T-cell (primary cell): ENCODE results near the gene GCK. TPM values are rescaled to one million over a fixed set of nuclear protein-coding genes. Genes with fewer than 3 reads are reported as not detected.
A peak's percentile ranks its signal among the peaks of the same experiment; 100 is the strongest.

Experiments used
- ATAC-seq, 4 experiments: fragments of 200-7000 bp in 3 of 4; fragments of 150-1000 bp in 1 of 4; cut with Tn5 transposase; replicated peaks in 1 of 4; 1 replicate in 3 of 4; 2 replicates in 1 of 4; pipeline ENCODE4 v1.10.0; 2021; ENCODE audit warnings: moderate library complexity in 3 of 4, mild to moderate bottlenecking in 2 of 4, moderate number of reproducible peaks in 1 of 4
- CTCF ChIA-PET, 2 donors: fragments of 300-600 bp; sonication (Branson Sonifier 250); formaldehyde crosslinking; loops; one replicate each; lab custom pipeline; 2022; ENCODE audit warnings: antibody characterized with exemption in 2 of 2; lab: Charles Lee
- POLR2A ChIA-PET, 2 donors: fragments of 300-600 bp; sonication (Branson Sonifier 250); formaldehyde crosslinking; loops; one replicate each; lab custom pipeline; 2022; ENCODE audit warnings: antibody characterized with exemption in 2 of 2; lab: Charles Lee
- DNase-seq, 35 experiments: peaks; one replicate each; pipeline versions ENCODE4 v3.0.0 to v3.0.0-alpha.2; 2013 to 2023
- H3K27ac ChIP-seq: one replicate; pipeline ENCODE4 v1.5.1; 2013; ENCODE audit warnings: low read length
- H3K27me3 ChIP-seq, 2 experiments: replicated peaks in 1 of 2; 1 replicate in 1 of 2; 2 replicates in 1 of 2; pipeline versions ENCODE4 v1.6.1 to v1.7.0; 2013; ENCODE audit warnings: low read length in 1 of 2, mixed read lengths in 1 of 2; ENCODE audit not compliant: control insufficient read depth in 2 of 2, insufficient read depth in 2 of 2; ENCODE audit errors: extremely low read depth in 1 of 2
- H3K36me3 ChIP-seq, 2 donors: 1 replicate in 1 of 2; 2 replicates in 1 of 2; pipeline versions ENCODE4 v1.6.1 to v1.7.0; 2013; ENCODE audit warnings: low read length in 1 of 2; ENCODE audit not compliant: control insufficient read depth in 2 of 2, insufficient read depth in 1 of 2; ENCODE audit errors: extremely low read depth in 1 of 2
- H3K4me1 ChIP-seq, 2 experiments: 1 replicate in 1 of 2; 2 replicates in 1 of 2; pipeline versions ENCODE4 v1.6.1 to v1.7.0; 2013; ENCODE audit warnings: low read length in 2 of 2, mixed read lengths in 1 of 2; ENCODE audit not compliant: insufficient read depth in 2 of 2, control insufficient read depth in 1 of 2; ENCODE audit errors: extremely low read depth in 1 of 2
- H3K4me3 ChIP-seq, 2 donors: 1 replicate in 1 of 2; 2 replicates in 1 of 2; pipeline versions ENCODE4 v1.5.1 to v1.7.0; 2013; ENCODE audit warnings: mild to moderate bottlenecking in 2 of 2, low read length in 1 of 2, moderate library complexity in 1 of 2; ENCODE audit not compliant: control insufficient read depth in 1 of 2; ENCODE audit errors: extremely low read depth in 1 of 2
- H3K9me3 ChIP-seq: 2 replicates; pipeline ENCODE4 v1.7.0; 2013
- H3K27ac Mint-ChIP-seq, 2 donors: one replicate each; pipeline ENCODE4 v1.8.0; 2020 to 2021; ENCODE audit warnings: mild to moderate bottlenecking in 2 of 2, mixed read lengths in 2 of 2
- H3K27me3 Mint-ChIP-seq, 2 donors: one replicate each; pipeline ENCODE4 v1.8.0; 2021 to 2022; ENCODE audit warnings: mixed read lengths in 2 of 2
- H3K36me3 Mint-ChIP-seq: one replicate; pipeline ENCODE4 v1.8.0; 2021; ENCODE audit warnings: mixed read lengths
- H3K4me1 Mint-ChIP-seq, 3 donors: one replicate each; pipeline ENCODE4 v1.8.0; 2020 to 2022; ENCODE audit warnings: mixed read lengths in 3 of 3, mild to moderate bottlenecking in 1 of 3
- H3K4me3 Mint-ChIP-seq, 3 donors: one replicate each; pipeline ENCODE4 v1.8.0; 2020 to 2022; ENCODE audit warnings: mild to moderate bottlenecking in 3 of 3, mixed read lengths in 3 of 3, moderate library complexity in 3 of 3
- H3K9me3 Mint-ChIP-seq, 3 donors: one replicate each; pipeline ENCODE4 v1.8.0; 2020 to 2022; ENCODE audit warnings: mixed read lengths in 3 of 3
- WGBS: methylation state at CpG from one replicate; pipeline ENCODE4 v1.1.5; 2013; ENCODE audit warnings: missing lambda C conversion rate; ENCODE audit not compliant: insufficient coverage; 5-methylcytosine and 5-hydroxymethylcytosine counted together
- total RNA-seq, 35 experiments: library from RNA in 6 of 35; stranded (reverse) in 6 of 35; fragments of 120-200 nt in 1 of 35; gene quantifications; one replicate each; pipeline versions ENCODE4 v1.2.1 to v1.2.4 and lab custom pipeline; 2013 to 2026

The GCK gene
- total RNA-seq, 5 donors from 2014 or later (not counting 1 experiment from before 2014, with no cell fraction given): 0.28 to 0.82 (median 0.43) TPM; not detected in 1

GRCh38 chr7:44197474-44197873 lies 8.2 kb upstream of the GCK start:
- H3K4me3 ChIP-seq: no peak overlapping the region
- 89% methylated on average over 6 of the region's 7 CpGs for WGBS
- DNase-seq (no peak), ATAC-seq (no peak)
- no peaks in the 10 kb centered on the region for H3K36me3 Mint-ChIP-seq
- H3K4me1 Mint-ChIP-seq: peaks cover 12 to 14% (median 13%) of the 10 kb centered on the region in 3 donors
- ChIA-PET POLR2A (no interaction called here), CTCF (no interaction called here)
- no peak overlapping the region for H3K4me3 Mint-ChIP-seq
- no peak overlapping the region for H3K27ac ChIP-seq
- peaks cover 0 to 14% of the 10 kb centered on the region in 2 experiments for H3K27me3 ChIP-seq
- H3K36me3 ChIP-seq: no peaks in the 10 kb centered on the region
- no peak overlapping the region for H3K27ac Mint-ChIP-seq
- H3K27me3 Mint-ChIP-seq: peaks cover 0 to 14% of the 10 kb centered on the region in 2 donors
- H3K9me3 ChIP-seq: no peaks in the 10 kb centered on the region
- peaks cover 6 to 7% of the 10 kb centered on the region in 2 experiments for H3K4me1 ChIP-seq
- H3K9me3 Mint-ChIP-seq: no peaks in the 10 kb centered on the region

- no CpG with 5 or more reads among the region's 3 CpGs for WGBS
Observed at GRCh38 chr7:44196450-44196872, 7.2 kb upstream of the GCK start.

GRCh38 chr7:44195889-44196288 lies 6.7 kb upstream of the GCK start:
- CTCF ChIA-PET: no interaction called here
- H3K36me3 Mint-ChIP-seq: no peaks in the 10 kb centered on the region
- Histone ChIP-seq H3K4me1 (no peaks in the 10 kb centered on the region), H3K36me3 (no peaks in the 10 kb centered on the region), H3K9me3 (no peaks in the 10 kb centered on the region), H3K27ac (no peak overlapping the region), H3K4me3 (no peak overlapping the region), H3K27me3 (peaks cover 0 to 20% of the 10 kb centered on the region in 2 experiments)
- H3K9me3 Mint-ChIP-seq: no peaks in the 10 kb centered on the region
- POLR2A ChIA-PET: no interaction called here
- no peak overlapping the region for H3K27ac Mint-ChIP-seq
- H3K4me1 Mint-ChIP-seq: peaks cover 0 to 2% (median 2%) of the 10 kb centered on the region in 3 donors
- no peak for DNase-seq
- H3K4me3 Mint-ChIP-seq: no peak overlapping the region
- peaks cover 0 to 18% of the 10 kb centered on the region in 2 donors for H3K27me3 Mint-ChIP-seq
- WGBS: 10% methylated on average over 1 of the region's 1 CpG
- ATAC-seq: no peak

More at GRCh38 chr7:44196450-44196872, 7.2 kb upstream of the GCK start:
- Histone ChIP-seq H3K4me3 (no peak overlapping the region), H3K9me3 (no peaks in the 10 kb centered on the region), H3K4me1 (peaks cover under 1 to 1% of the 10 kb centered on the region in 2 experiments), H3K27ac (no peak overlapping the region), H3K36me3 (no peaks in the 10 kb centered on the region), H3K27me3 (peaks cover 0 to 20% of the 10 kb centered on the region in 2 experiments)
- ChIA-PET POLR2A (no interaction called here), CTCF (no interaction called here)
- Mint-ChIP-seq H3K36me3 (no peaks in the 10 kb centered on the region), H3K9me3 (no peaks in the 10 kb centered on the region), H3K4me1 (peaks cover 3 to 4% (median 3%) of the 10 kb centered on the region in 3 donors), H3K27me3 (peaks cover 0 to 18% of the 10 kb centered on the region in 2 donors), H3K4me3 (no peak overlapping the region), H3K27ac (no peak overlapping the region)
- ATAC-seq: no peak
- DNase-seq: peak in 10 of 35 experiments; percentile 8 to 55 (median 16)

- 69% methylated on average over 1 of the region's 3 CpGs for WGBS
- Histone ChIP-seq H3K36me3 (no peaks in the 10 kb centered on the region), H3K9me3 (no peaks in the 10 kb centered on the region), H3K27me3 (peaks cover 0 to 26% of the 10 kb centered on the region in 2 experiments), H3K27ac (no peak overlapping the region), H3K4me1 (no peaks in the 10 kb centered on the region), H3K4me3 (no peak overlapping the region)
- Mint-ChIP-seq H3K4me3 (no peak overlapping the region), H3K27ac (no peak overlapping the region), H3K4me1 (no peaks in the 10 kb centered on the region), H3K9me3 (no peaks in the 10 kb centered on the region), H3K36me3 (no peaks in the 10 kb centered on the region), H3K27me3 (peaks cover 0 to 18% of the 10 kb centered on the region in 2 donors)
- DNase-seq (no peak), ATAC-seq (no peak)
- ChIA-PET CTCF (no interaction called here), POLR2A (no interaction called here)
Observed at GRCh38 chr7:44194562-44195145, 5.4 kb upstream of the GCK start.

- Histone ChIP-seq H3K4me3 (no peak overlapping the region), H3K27me3 (peaks cover 0 to 32% of the 10 kb centered on the region in 2 experiments), H3K36me3 (no peaks in the 10 kb centered on the region), H3K9me3 (no peaks in the 10 kb centered on the region), H3K4me1 (no peaks in the 10 kb centered on the region), H3K27ac (no peak overlapping the region)
- CTCF ChIA-PET: no interaction called here
- POLR2A ChIA-PET: no interaction called here
- Mint-ChIP-seq H3K4me3 (no peak overlapping the region), H3K36me3 (no peaks in the 10 kb centered on the region), H3K9me3 (no peaks in the 10 kb centered on the region), H3K4me1 (no peaks in the 10 kb centered on the region), H3K27me3 (peaks cover 0 to 18% of the 10 kb centered on the region in 2 donors), H3K27ac (no peak overlapping the region)
- DNase-seq (no peak), ATAC-seq (no peak)
- WGBS: no CpG with 5 or more reads among the region's 2 CpGs
Observed at GRCh38 chr7:44194069-44194468, 4.8 kb upstream of the GCK start.

GRCh38 chr7:44193011-44193802 lies 4.0 kb upstream of the GCK start:
- no peak for ATAC-seq
- H3K4me3 ChIP-seq: no peak overlapping the region
- no peak overlapping the region for H3K4me3 Mint-ChIP-seq
- H3K4me1 ChIP-seq: no peaks in the 10 kb centered on the region
- H3K27ac Mint-ChIP-seq: no peak overlapping the region
- H3K27ac ChIP-seq: no peak overlapping the region
- DNase-seq: no peak
- peaks cover 0 to 41% of the 10 kb centered on the region in 2 experiments for H3K27me3 ChIP-seq
- no peaks in the 10 kb centered on the region for H3K36me3 Mint-ChIP-seq
- 95% methylated on average over 3 of the region's 7 CpGs for WGBS
- H3K4me1 Mint-ChIP-seq: no peaks in the 10 kb centered on the region
- peaks cover 0 to 18% of the 10 kb centered on the region in 2 donors for H3K27me3 Mint-ChIP-seq
- H3K36me3 ChIP-seq: no peaks in the 10 kb centered on the region
- ChIA-PET POLR2A (no interaction called here), CTCF (no interaction called here)
- no peaks in the 10 kb centered on the region for H3K9me3 Mint-ChIP-seq
- H3K9me3 ChIP-seq: no peaks in the 10 kb centered on the region
